ENCODE results near the gene STXBP4.

DNA sequence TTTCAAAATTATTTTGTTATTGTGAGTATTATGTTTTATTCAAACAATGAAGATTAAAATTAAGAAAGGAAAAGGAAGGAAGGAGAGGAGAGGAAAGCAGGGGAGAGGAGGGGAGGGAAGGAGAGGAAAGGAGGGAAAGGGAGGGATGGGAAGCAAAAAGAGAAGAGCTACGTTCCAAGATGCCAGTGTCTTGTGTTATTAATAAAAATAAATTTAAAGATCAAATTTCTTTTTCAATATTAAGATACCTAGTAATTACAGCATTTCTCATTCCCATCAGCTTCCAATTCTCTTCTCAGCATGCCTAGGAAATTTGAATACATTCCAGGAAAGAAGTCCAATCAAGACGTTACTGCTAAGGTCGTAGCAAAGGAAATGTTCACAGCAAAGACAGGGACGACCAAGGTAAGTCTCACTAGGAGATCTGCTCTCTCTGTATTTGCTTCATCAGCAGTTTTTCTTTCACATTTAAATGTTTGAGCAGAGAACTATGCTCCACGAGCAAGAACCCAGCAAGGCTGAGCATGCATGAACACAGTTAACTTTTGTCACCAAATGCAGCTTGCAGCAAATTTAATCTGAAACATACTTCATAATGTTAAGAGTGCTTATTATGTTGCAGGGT, 232.9 kb downstream of the STXBP4 start:
- no peak for TF ChIP-seq EZH2 (IDR thresholded peaks at IDR 0.05; ENCODE audit: borderline replicate concordance, low read length)
- TF ChIP-seq, protein P1, sequence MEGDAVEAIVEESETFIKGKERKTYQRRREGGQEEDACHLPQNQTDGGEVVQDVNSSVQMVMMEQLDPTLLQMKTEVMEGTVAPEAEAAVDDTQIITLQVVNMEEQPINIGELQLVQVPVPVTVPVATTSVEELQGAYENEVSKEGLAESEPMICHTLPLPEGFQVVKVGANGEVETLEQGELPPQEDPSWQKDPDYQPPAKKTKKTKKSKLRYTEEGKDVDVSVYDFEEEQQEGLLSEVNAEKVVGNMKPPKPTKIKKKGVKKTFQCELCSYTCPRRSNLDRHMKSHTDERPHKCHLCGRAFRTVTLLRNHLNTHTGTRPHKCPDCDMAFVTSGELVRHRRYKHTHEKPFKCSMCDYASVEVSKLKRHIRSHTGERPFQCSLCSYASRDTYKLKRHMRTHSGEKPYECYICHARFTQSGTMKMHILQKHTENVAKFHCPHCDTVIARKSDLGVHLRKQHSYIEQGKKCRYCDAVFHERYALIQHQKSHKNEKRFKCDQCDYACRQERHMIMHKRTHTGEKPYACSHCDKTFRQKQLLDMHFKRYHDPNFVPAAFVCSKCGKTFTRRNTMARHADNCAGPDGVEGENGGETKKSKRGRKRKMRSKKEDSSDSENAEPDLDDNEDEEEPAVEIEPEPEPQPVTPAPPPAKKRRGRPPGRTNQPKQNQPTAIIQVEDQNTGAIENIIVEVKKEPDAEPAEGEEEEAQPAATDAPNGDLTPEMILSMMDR (IDR thresholded peaks at IDR 0.05; ENCODE audit: low read length) = no peak

Data from OCI-LY1 (cell line).